Testis (tissue), 2 donors: Measurements from ENCODE around the gene SLC25A2.
"Not testable (repeated sequence)": the region's sequence is repeated elsewhere in the genome, so short reads cannot be mapped to it uniquely, and the experiment has no call there.

Experiments
- POLR2A ChIP-seq: fragments of 450-650 bp; IDR thresholded peaks from one replicate; pipeline ENCODE4 v1.6.1; 2017; ENCODE audit warnings: antibody characterized with exemption, mild to moderate bottlenecking, moderate library complexity
- TF ChIP-seq, protein P1 (sequence below), 3 experiments: fragments of 450-650 bp in 2 of 3; fragments of 200-600 bp in 1 of 3; sonication (generic) in 1 of 3; IDR thresholded peaks; one replicate each; pipeline ENCODE4 v1.5.1; 2016 to 2019; ENCODE audit warnings: antibody characterized with exemption in 3 of 3, mild to moderate bottlenecking in 2 of 3, moderate library complexity in 1 of 3

- TF ChIP-seq, protein P1, sequence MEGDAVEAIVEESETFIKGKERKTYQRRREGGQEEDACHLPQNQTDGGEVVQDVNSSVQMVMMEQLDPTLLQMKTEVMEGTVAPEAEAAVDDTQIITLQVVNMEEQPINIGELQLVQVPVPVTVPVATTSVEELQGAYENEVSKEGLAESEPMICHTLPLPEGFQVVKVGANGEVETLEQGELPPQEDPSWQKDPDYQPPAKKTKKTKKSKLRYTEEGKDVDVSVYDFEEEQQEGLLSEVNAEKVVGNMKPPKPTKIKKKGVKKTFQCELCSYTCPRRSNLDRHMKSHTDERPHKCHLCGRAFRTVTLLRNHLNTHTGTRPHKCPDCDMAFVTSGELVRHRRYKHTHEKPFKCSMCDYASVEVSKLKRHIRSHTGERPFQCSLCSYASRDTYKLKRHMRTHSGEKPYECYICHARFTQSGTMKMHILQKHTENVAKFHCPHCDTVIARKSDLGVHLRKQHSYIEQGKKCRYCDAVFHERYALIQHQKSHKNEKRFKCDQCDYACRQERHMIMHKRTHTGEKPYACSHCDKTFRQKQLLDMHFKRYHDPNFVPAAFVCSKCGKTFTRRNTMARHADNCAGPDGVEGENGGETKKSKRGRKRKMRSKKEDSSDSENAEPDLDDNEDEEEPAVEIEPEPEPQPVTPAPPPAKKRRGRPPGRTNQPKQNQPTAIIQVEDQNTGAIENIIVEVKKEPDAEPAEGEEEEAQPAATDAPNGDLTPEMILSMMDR (IDR thresholded peaks at IDR 0.05): not testable (repeated sequence)
- not testable (repeated sequence) for TF ChIP-seq POLR2A
These were observed 42.2 kb upstream of the SLC25A2 start for GRCh38 chr5:141346017-141346416.
